Testis (tissue), 2 donors: ENCODE data around the gene ICE2.
"Not testable (repeated sequence)": the region's sequence is repeated elsewhere in the genome, so short reads cannot be mapped to it uniquely, and the experiment has no call there.

Source experiments
- POLR2A ChIP-seq: fragments of 450-650 bp; IDR thresholded peaks from one replicate; pipeline ENCODE4 v1.6.1; 2017; ENCODE audit warnings: antibody characterized with exemption, mild to moderate bottlenecking, moderate library complexity
- TF ChIP-seq, protein P1 (sequence below), 3 experiments: fragments of 450-650 bp in 2 of 3; fragments of 200-600 bp in 1 of 3; sonication (generic) in 1 of 3; IDR thresholded peaks; one replicate each; pipeline ENCODE4 v1.5.1; 2016 to 2019; ENCODE audit warnings: antibody characterized with exemption in 3 of 3, mild to moderate bottlenecking in 2 of 3, moderate library complexity in 1 of 3

DNA sequence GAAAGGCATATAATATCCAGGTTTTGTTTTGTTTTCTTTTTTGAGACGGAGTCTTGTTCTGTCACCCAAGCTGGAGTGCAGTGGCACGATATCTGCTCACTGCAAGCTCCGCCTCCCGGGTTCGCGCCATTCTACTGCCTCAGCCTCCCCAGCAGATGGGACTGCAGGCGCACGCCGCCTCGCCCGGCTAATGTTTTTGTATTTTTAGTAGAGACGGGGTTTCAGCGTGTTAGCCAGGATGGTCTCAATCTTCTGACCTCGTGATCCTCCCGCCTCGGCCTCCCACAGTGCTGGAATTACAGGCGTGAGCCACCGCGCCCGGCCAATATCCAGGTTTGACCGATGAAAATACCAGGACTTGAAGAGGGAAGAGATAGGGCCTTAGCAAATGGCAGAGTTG is 66.1 kb downstream of the ICE2 start:
- TF ChIP-seq POLR2A = not testable (repeated sequence)
- TF ChIP-seq, protein P1, sequence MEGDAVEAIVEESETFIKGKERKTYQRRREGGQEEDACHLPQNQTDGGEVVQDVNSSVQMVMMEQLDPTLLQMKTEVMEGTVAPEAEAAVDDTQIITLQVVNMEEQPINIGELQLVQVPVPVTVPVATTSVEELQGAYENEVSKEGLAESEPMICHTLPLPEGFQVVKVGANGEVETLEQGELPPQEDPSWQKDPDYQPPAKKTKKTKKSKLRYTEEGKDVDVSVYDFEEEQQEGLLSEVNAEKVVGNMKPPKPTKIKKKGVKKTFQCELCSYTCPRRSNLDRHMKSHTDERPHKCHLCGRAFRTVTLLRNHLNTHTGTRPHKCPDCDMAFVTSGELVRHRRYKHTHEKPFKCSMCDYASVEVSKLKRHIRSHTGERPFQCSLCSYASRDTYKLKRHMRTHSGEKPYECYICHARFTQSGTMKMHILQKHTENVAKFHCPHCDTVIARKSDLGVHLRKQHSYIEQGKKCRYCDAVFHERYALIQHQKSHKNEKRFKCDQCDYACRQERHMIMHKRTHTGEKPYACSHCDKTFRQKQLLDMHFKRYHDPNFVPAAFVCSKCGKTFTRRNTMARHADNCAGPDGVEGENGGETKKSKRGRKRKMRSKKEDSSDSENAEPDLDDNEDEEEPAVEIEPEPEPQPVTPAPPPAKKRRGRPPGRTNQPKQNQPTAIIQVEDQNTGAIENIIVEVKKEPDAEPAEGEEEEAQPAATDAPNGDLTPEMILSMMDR (IDR thresholded peaks at IDR 0.05) = not testable (repeated sequence)
